MM.1S (cell line): ENCODE data around the gene IL18BP.

Experiments
- DNase-seq: peaks from one replicate; pipeline ENCODE4 v3.0.0-alpha.2; 2015
- H2AFZ ChIP-seq: fragments of 300-600 bp; sonication (generic); 2 replicates; pipeline ENCODE4 v1.6.0; 2016; ENCODE audit warnings: antibody characterized with exemption, low read length
- H3F3A ChIP-seq: fragments of 300-600 bp; sonication (generic); 2 replicates; pipeline ENCODE4 v1.6.1; 2016; ENCODE audit warnings: mild to moderate bottlenecking, antibody characterized with exemption, low read length, moderate library complexity, mixed read lengths; ENCODE audit not compliant: insufficient read depth
- H3K27ac ChIP-seq: fragments of 300-600 bp; sonication (generic); 2 replicates; pipeline ENCODE4 v1.5.1; 2016; ENCODE audit warnings: mild to moderate bottlenecking, low read length
- H3K27me3 ChIP-seq: fragments of 300-600 bp; sonication (generic); replicated peaks from 2 replicates; pipeline ENCODE4 v1.6.0; 2016; ENCODE audit warnings: low read length; ENCODE audit not compliant: insufficient read depth
- H3K36me3 ChIP-seq: fragments of 300-600 bp; sonication (generic); replicated peaks from 2 replicates; pipeline ENCODE4 v1.6.1; 2016; ENCODE audit warnings: mild to moderate bottlenecking, low read length, mixed read lengths; ENCODE audit not compliant: insufficient read depth
- H3K4me1 ChIP-seq: fragments of 300-600 bp; sonication (generic); 2 replicates; pipeline ENCODE4 v1.6.1; 2016; ENCODE audit warnings: low read length, mixed read lengths
- H3K4me2 ChIP-seq: fragments of 300-600 bp; sonication (generic); 2 replicates; pipeline ENCODE4 v1.6.0; 2016; ENCODE audit warnings: low read depth, low read length
- H3K4me3 ChIP-seq: fragments of 300-600 bp; sonication (generic); 2 replicates; pipeline ENCODE4 v1.5.1; 2016; ENCODE audit warnings: low read length, mixed read lengths
- H3K79me2 ChIP-seq: fragments of 300-600 bp; sonication (generic); 2 replicates; pipeline ENCODE4 v1.6.1; 2016; ENCODE audit warnings: mixed run types, low read length, mixed read lengths
- H3K9ac ChIP-seq: fragments of 300-600 bp; sonication (generic); 2 replicates; pipeline ENCODE4 v1.6.1; 2016; ENCODE audit warnings: low read length, mixed read lengths
- H3K9me2 ChIP-seq: fragments of 300-600 bp; sonication (generic); replicated peaks from 2 replicates; pipeline ENCODE4 v1.6.1; 2016; ENCODE audit warnings: mild to moderate bottlenecking, low read length, mixed read lengths; ENCODE audit not compliant: insufficient read depth
- H3K9me3 ChIP-seq: fragments of 300-600 bp; sonication (generic); replicated peaks from 2 replicates; pipeline ENCODE4 v1.6.1; 2016; ENCODE audit warnings: mild to moderate bottlenecking, low read length, mixed read lengths; ENCODE audit not compliant: insufficient read depth
- H4K20me1 ChIP-seq: fragments of 300-600 bp; sonication (generic); 2 replicates; pipeline ENCODE4 v1.6.1; 2016; ENCODE audit warnings: mild to moderate bottlenecking, low read length, moderate library complexity, mixed read lengths; ENCODE audit not compliant: insufficient read depth
- CTCF ChIP-seq: fragments of 300-600 bp; sonication (generic); IDR thresholded peaks from 2 replicates; pipeline ENCODE4 v1.5.1; 2016; ENCODE audit warnings: antibody characterized with exemption, low read length, mixed read lengths
- EZH2 ChIP-seq: fragments of 300-600 bp; sonication (generic); optimal IDR thresholded peaks from 2 replicates; pipeline ENCODE3; 2017; ENCODE audit warnings: low read depth, mild to moderate bottlenecking, antibody characterized with exemption, low read length, mixed read lengths
- EZH2phosphoT487 ChIP-seq: fragments of 300-600 bp; sonication (generic); IDR thresholded peaks from 2 replicates; pipeline ENCODE4 v1.6.1; 2018; ENCODE audit warnings: antibody characterized with exemption, low read length

The IL18BP gene

GRCh38 chr11:71977743-71978418 lies 20.8 kb upstream of the IL18BP start:
- Histone ChIP-seq H3K27me3 (no peaks in the 10 kb centered on the region), H3K79me2 (0 out of 2 replicates have a peak, but pooled peaks cover 3% of the 10 kb centered on the region), H3K4me2 (no peak overlapping the region), H3K36me3 (no peaks in the 10 kb centered on the region), H3K27ac (no peak overlapping the region), H3K4me1 (no peaks in the 10 kb centered on the region), H3K9me3 (no peaks in the 10 kb centered on the region), H3K9me2 (no peaks in the 10 kb centered on the region), H3K9ac (no peak overlapping the region), H2AFZ (no peak overlapping the region), H3K4me3 (no peak overlapping the region), H3F3A (no peaks in the 10 kb centered on the region; the same call in 1 of the 2 replicates), H4K20me1 (no peaks in the 10 kb centered on the region)
- DNase-seq, result peak; percentile 57
- no peak for TF ChIP-seq EZH2phosphoT487
- peak; percentile 79 for TF ChIP-seq CTCF
- TF ChIP-seq EZH2, result no peak

- H3K79me2 ChIP-seq, result 0 out of 2 replicates have a peak, but pooled peaks cover 3% of the 10 kb centered on the region
- H3K27ac ChIP-seq, result no peak overlapping the region
- no peaks in the 10 kb centered on the region for H3K9me2 ChIP-seq
- no peaks in the 10 kb centered on the region for H3K27me3 ChIP-seq
- no peaks in the 10 kb centered on the region; the same call in 1 of the 2 replicates for H3F3A ChIP-seq
- H2AFZ ChIP-seq, result no peak overlapping the region
- H3K9me3 ChIP-seq, result no peaks in the 10 kb centered on the region
- no peak for DNase-seq
- H3K36me3 ChIP-seq, result no peaks in the 10 kb centered on the region
- H4K20me1 ChIP-seq, result no peaks in the 10 kb centered on the region
- no peak for TF ChIP-seq CTCF
- H3K9ac ChIP-seq, result no peak overlapping the region
- no peak overlapping the region for H3K4me2 ChIP-seq
- no peaks in the 10 kb centered on the region for H3K4me1 ChIP-seq
- H3K4me3 ChIP-seq, result no peak overlapping the region
Observed at GRCh38 chr11:71979094-71979493, 19.6 kb upstream of the IL18BP start.

GRCh38 chr11:71979602-71980001 lies 19.1 kb upstream of the IL18BP start:
- Histone ChIP-seq H3K27me3 (no peaks in the 10 kb centered on the region), H4K20me1 (no peaks in the 10 kb centered on the region), H3K9me2 (no peaks in the 10 kb centered on the region), H3F3A (no peaks in the 10 kb centered on the region; the same call in 1 of the 2 replicates), H3K36me3 (no peaks in the 10 kb centered on the region), H3K4me1 (no peaks in the 10 kb centered on the region), H3K9me3 (no peaks in the 10 kb centered on the region), H3K27ac (no peak overlapping the region), H3K9ac (no peak overlapping the region), H3K4me2 (no peak overlapping the region), H3K4me3 (no peak overlapping the region), H2AFZ (no peak overlapping the region), H3K79me2 (0 out of 2 replicates have a peak, but pooled peaks cover 3% of the 10 kb centered on the region)
- no peak for DNase-seq
- TF ChIP-seq EZH2 (no peak), CTCF (no peak), EZH2phosphoT487 (no peak)
